Lung (tissue), 12 donors: ENCODE results near the gene SAMD7. TPM values are rescaled to one million over a fixed set of nuclear protein-coding genes. Genes with fewer than 3 reads are reported as not detected.

ENCODE experiments used
- ATAC-seq: fragments of 200-7000 bp; cut with Tn5 transposase; one replicate; pipeline ENCODE4 v1.9.1; 2020; ENCODE audit warnings: moderate number of reproducible peaks; ENCODE audit not compliant: insufficient read depth, low FRiP score
- DNase-seq, 3 donors: peaks; one replicate each; pipeline ENCODE4 v3.0.0-alpha.2; 2013 to 2017
- H3K27ac ChIP-seq, 2 donors: one replicate each; pipeline ENCODE4 v1.5.1; 2013; ENCODE audit warnings: mild to moderate bottlenecking in 2 of 2, moderate library complexity in 2 of 2, control low read depth in 1 of 2, inconsistent platforms in 1 of 2, low read depth in 1 of 2, low read length in 1 of 2
- H3K27me3 ChIP-seq, 3 donors: one replicate each; pipeline ENCODE4 v1.5.1; 2013; ENCODE audit warnings: low read length in 2 of 3; ENCODE audit not compliant: control insufficient read depth in 3 of 3, insufficient read depth in 3 of 3
- H3K36me3 ChIP-seq, 4 donors: one replicate each; pipeline ENCODE4 v1.5.1; 2013; ENCODE audit warnings: low read length in 4 of 4, mild to moderate bottlenecking in 1 of 4, moderate library complexity in 1 of 4; ENCODE audit not compliant: control insufficient read depth in 4 of 4, insufficient read depth in 4 of 4
- H3K4me1 ChIP-seq, 5 donors: one replicate each; pipeline ENCODE4 v1.5.1; 2013; ENCODE audit warnings: low read length in 5 of 5, mild to moderate bottlenecking in 2 of 5, moderate library complexity in 1 of 5; ENCODE audit not compliant: control insufficient read depth in 5 of 5, insufficient read depth in 5 of 5
- H3K4me3 ChIP-seq: one replicate; pipeline ENCODE4 v1.5.1; 2013; ENCODE audit warnings: mild to moderate bottlenecking, control low read depth, moderate library complexity
- H3K9ac ChIP-seq, 2 donors: one replicate each; pipeline ENCODE4 v1.5.1; 2013; ENCODE audit warnings: low read length in 2 of 2, control low read depth in 1 of 2; ENCODE audit not compliant: insufficient read depth in 1 of 2
- H3K9me3 ChIP-seq, 4 donors: one replicate each; pipeline ENCODE4 v1.5.1; 2013; ENCODE audit warnings: low read length in 3 of 4, mild to moderate bottlenecking in 1 of 4, moderate library complexity in 1 of 4; ENCODE audit not compliant: control insufficient read depth in 4 of 4, insufficient read depth in 3 of 4
- WGBS, 2 donors: extraction: QIAGEN DNeasy Blood & Tissue Kit; methylation state at CpG; one replicate each; pipeline ENCODE4 v1.1.7; 2013; 5-methylcytosine and 5-hydroxymethylcytosine counted together
- polyA plus RNA-seq, 2 donors: library from polyadenylated mRNA; stranded (reverse); fragments of 200-250 nt; gene quantifications; one replicate each; pipeline ENCODE4 v1.2.1, GENCODE V29; 2013
- total RNA-seq, 2 donors: library from RNA; depleted of rRNA in 1 of 2; stranded (reverse); fragments of >200 nt in 1 of 2; gene quantifications; one replicate each; pipeline ENCODE4 v1.2.1, GENCODE V29; 2014 to 2021
- TF ChIP-seq, protein P1 (sequence below): IDR thresholded peaks from 2 replicates; pipeline ENCODE4 v1.5.1; 2012; ENCODE audit warnings: mild to moderate bottlenecking; ENCODE audit errors: control extremely low read depth, extremely low read depth
- donor health status: control.
- donor health status: control.
- donor health status: Bipolar disorder and iron deficiency.
- donor health status: healthy.
- donor health status: DM: yes; HTN: yes; CAD: no.

SAMD7 gene
- total and polyA plus RNA-seq, 4 donors, result not detected

DNA sequence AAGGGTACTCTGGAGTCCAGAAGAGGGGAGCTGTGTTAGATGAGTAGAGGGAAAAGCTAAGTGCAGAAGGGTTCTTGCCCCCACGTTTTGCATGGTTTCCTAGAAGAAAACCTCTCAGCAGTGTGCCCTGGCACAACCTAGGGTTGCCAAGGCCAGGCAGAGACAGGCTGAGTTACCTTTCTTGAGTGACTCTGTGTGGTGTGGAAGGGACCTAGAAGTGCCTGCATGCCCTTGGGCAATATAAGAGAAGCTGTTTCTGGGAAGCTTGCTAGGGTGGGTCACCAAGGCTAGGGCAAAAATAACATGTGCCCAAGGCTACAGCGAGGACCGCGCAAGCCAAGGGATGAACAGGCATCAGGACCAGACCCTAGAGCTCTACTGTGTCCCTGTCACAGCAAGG lies 3.4 kb upstream of the SAMD7 start:
- WGBS, 2 donors, result 91 to 98% methylated on average over 4 of the region's 4 CpGs

DNA sequence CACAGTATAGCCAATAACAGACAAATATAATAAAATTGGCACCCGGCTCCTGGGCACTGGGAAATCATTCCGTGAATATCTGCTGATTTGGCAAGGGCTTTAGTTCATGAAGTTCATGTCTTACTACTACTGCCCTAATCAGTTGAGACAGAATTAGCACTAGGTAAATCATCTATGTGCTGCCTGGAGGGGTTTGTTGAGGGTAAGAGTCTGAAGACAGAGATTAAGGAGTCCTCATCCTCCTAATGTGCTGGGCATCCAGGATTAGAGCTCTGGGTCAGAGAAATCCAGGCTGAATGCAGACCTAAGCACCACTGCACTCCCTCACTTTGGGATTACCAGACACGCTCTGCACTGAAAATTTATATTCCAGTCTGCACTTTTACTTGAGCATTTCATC lies 2.0 kb downstream of the SAMD7 start:
- no peak for DNase-seq
- 84 to 96% methylated on average over 3 of the region's 3 CpGs for WGBS, 2 donors
- H3K4me1 ChIP-seq, result peaks cover 0 to 4% (median 0%) of the 10 kb centered on the region in 5 donors
- no peak overlapping the region for H3K4me3 ChIP-seq
- no peaks in the 10 kb centered on the region for H3K27me3 ChIP-seq
- TF ChIP-seq, protein P1, sequence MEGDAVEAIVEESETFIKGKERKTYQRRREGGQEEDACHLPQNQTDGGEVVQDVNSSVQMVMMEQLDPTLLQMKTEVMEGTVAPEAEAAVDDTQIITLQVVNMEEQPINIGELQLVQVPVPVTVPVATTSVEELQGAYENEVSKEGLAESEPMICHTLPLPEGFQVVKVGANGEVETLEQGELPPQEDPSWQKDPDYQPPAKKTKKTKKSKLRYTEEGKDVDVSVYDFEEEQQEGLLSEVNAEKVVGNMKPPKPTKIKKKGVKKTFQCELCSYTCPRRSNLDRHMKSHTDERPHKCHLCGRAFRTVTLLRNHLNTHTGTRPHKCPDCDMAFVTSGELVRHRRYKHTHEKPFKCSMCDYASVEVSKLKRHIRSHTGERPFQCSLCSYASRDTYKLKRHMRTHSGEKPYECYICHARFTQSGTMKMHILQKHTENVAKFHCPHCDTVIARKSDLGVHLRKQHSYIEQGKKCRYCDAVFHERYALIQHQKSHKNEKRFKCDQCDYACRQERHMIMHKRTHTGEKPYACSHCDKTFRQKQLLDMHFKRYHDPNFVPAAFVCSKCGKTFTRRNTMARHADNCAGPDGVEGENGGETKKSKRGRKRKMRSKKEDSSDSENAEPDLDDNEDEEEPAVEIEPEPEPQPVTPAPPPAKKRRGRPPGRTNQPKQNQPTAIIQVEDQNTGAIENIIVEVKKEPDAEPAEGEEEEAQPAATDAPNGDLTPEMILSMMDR, result no peak
- ATAC-seq, result no peak
- no peak overlapping the region for H3K9ac ChIP-seq
- no peaks in the 10 kb centered on the region for H3K9me3 ChIP-seq
- H3K36me3 ChIP-seq, result no peaks in the 10 kb centered on the region
- H3K27ac ChIP-seq, result no peak overlapping the region

More for the DNA sequence above, 3.4 kb upstream of the SAMD7 start:
- Histone ChIP-seq H3K27me3 (no peaks in the 10 kb centered on the region), H3K9ac (no peak overlapping the region), H3K36me3 (no peaks in the 10 kb centered on the region), H3K9me3 (peaks cover 0 to 4% (median 0%) of the 10 kb centered on the region in 4 donors), H3K27ac (no peak overlapping the region), H3K4me1 (peaks cover 0 to 9% (median 0%) of the 10 kb centered on the region in 5 donors), H3K4me3 (no peak overlapping the region)
- ATAC-seq (no peak), DNase-seq (no peak)
- TF ChIP-seq, protein P1, result no peak

DNA sequence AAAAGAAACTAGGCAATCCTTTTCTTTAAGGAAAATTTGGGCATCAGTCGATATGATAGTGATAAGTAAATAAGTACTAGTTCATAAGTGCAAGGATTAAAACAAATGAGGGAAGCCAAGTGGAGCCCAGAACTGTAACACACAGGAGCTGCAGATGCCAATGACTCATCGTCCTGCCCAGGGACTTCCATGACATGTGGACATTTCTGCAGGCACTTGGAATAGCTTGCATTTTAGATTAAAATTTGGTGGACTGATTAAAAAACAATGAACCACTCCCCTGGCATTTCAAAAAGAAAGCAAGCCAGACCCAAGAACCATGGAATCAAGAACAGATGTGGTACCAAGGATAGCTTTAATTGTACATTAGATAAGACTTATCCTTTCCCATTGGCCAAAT lies 2.9 kb downstream of the SAMD7 start:
- no peaks in the 10 kb centered on the region for H3K36me3 ChIP-seq
- 48 to 74% methylated on average over 2 of the region's 2 CpGs for WGBS, 2 donors
- H3K27ac ChIP-seq, result no peak overlapping the region
- no peak for ATAC-seq
- no peaks in the 10 kb centered on the region for H3K27me3 ChIP-seq
- DNase-seq, result no peak
- H3K9ac ChIP-seq, result no peak overlapping the region
- TF ChIP-seq, protein P1, result no peak
- peaks cover 0 to 4% (median 0%) of the 10 kb centered on the region in 5 donors for H3K4me1 ChIP-seq
- no peak overlapping the region for H3K4me3 ChIP-seq
- no peaks in the 10 kb centered on the region for H3K9me3 ChIP-seq

DNA sequence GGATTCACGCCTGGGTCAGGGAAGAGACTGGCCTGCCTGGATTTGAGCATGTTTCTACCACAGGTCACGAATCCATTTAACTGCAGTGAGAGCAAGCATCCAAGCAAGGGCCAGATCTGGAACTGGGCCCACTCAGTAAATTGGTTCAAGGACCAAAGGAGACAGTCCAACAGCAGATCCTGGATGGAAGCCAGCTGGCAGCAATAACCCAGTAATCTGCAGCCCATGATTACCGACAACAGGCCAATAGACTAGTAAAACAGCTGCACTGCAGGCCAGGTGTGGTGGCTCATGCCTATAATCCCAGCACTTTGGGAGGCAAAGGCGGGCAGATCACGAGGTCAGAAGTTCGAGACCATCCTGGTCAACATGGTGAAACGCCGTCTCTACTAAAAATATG lies 11.8 kb downstream of the SAMD7 start:
- no peaks in the 10 kb centered on the region for H3K36me3 ChIP-seq
- no peak overlapping the region for H3K4me3 ChIP-seq
- H3K4me1 ChIP-seq, result peaks cover 0 to 2% (median 0%) of the 10 kb centered on the region in 5 donors
- no peaks in the 10 kb centered on the region for H3K27me3 ChIP-seq
- H3K9me3 ChIP-seq, result no peaks in the 10 kb centered on the region
- DNase-seq (peak; percentile 86 to 92 (median 87)), ATAC-seq (no peak)
- TF ChIP-seq, protein P1, result no peak
- 62 to 70% methylated on average over 7 to 8 of the region's 8 CpGs for WGBS, 2 donors
- H3K9ac ChIP-seq, result no peak overlapping the region
- no peak overlapping the region for H3K27ac ChIP-seq
